Colonic mucosa (tissue), 4 donors: ENCODE data around the gene MCM3AP. TPM values are rescaled to one million over a fixed set of nuclear protein-coding genes. Genes with fewer than 3 reads are reported as not detected.

Experiments
- DNase-seq: peaks from one replicate; pipeline ENCODE4 v3.0.0-alpha.2; 2020
- H3K27ac ChIP-seq: fragments of 200-600 bp; one replicate; pipeline ENCODE4 v1.8.0; 2021
- H3K27me3 ChIP-seq: fragments of 200-600 bp; one replicate; pipeline ENCODE4 v1.8.0; 2021
- H3K36me3 ChIP-seq: fragments of 200-600 bp; one replicate; pipeline ENCODE4 v1.8.0; 2021
- H3K4me1 ChIP-seq: fragments of 200-600 bp; one replicate; pipeline ENCODE4 v1.8.0; 2021; ENCODE audit warnings: mild to moderate bottlenecking
- H3K4me3 ChIP-seq: fragments of 200-600 bp; one replicate; pipeline ENCODE4 v1.8.0; 2021
- H3K9ac ChIP-seq, 2 donors: one replicate each; pipeline ENCODE4 v1.7.0; 2013; ENCODE audit warnings: control low read depth in 2 of 2, low read depth in 2 of 2, low read length in 2 of 2
- H3K9me3 ChIP-seq: fragments of 200-600 bp; one replicate; pipeline ENCODE4 v1.8.0; 2021
- intact Hi-C: fragments of 100-400 bp; cut with DNase I; formaldehyde crosslinking; loops from one replicate; pipeline ENCODE4 v1.14.1; 2022
- total RNA-seq, 2 donors: library from RNA; stranded (reverse); fragmentation: NEBNext Ultra II Directional in 1 of 2; extraction: Animal tissue kit (Norgen Biotek cat#: 25700) in 1 of 2; gene quantifications; one replicate each; pipeline ENCODE4 v1.2.1, GENCODE V29; 2021
- TF ChIP-seq, protein P1 (sequence below): fragments of 200-600 bp; IDR thresholded peaks from one replicate; pipeline ENCODE4 v1.8.0; 2022; ENCODE audit warnings: antibody characterized with exemption, mild to moderate bottlenecking
- donor health status: healthy.
- donor health status: DM: no; HTN: no; CAD: no.
- donor health status: DM: no; HTN: no; CAD: no.

MCM3AP gene
- total RNA-seq, 2 donors from 2014 or later = 68.4 to 112 TPM

DNA sequence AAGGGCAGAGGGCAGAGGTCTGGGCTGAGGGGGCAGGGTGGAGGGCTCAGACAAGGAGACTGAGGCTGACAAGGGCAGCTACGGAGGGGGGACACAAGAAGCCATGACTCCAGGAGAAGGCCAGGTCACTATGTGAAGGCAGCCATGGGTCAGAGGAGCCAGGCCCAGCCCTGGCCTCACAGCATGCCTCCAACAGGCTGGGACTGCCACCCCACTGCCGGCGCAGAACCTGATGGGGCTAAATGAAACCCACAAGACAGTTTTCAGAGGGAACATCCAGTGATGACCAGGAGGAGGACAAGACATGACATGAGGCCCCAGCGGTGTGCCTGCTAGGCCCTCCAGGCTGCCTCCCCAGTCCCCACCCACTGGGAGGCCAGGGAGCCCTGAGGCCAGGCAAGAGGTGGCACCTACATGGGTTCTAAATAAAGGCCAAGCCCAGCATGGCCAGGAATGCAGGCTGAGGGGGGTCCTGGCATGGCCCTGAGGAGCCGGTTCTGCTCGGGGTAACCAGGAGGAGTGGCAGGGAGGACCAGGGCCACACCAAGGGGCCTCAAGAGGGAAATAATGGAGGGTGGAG, 29.6 kb downstream of the MCM3AP start:
- Histone ChIP-seq H3K9ac (no peak overlapping the region), H3K27ac (no peak overlapping the region), H3K36me3 (peaks cover 30% of the 10 kb centered on the region), H3K9me3 (no peaks in the 10 kb centered on the region), H3K4me1 (peaks cover 4% of the 10 kb centered on the region), H3K4me3 (no peak overlapping the region), H3K27me3 (no peaks in the 10 kb centered on the region)
- DNase-seq = no peak
- intact Hi-C loops = no loop called here
- TF ChIP-seq, protein P1, sequence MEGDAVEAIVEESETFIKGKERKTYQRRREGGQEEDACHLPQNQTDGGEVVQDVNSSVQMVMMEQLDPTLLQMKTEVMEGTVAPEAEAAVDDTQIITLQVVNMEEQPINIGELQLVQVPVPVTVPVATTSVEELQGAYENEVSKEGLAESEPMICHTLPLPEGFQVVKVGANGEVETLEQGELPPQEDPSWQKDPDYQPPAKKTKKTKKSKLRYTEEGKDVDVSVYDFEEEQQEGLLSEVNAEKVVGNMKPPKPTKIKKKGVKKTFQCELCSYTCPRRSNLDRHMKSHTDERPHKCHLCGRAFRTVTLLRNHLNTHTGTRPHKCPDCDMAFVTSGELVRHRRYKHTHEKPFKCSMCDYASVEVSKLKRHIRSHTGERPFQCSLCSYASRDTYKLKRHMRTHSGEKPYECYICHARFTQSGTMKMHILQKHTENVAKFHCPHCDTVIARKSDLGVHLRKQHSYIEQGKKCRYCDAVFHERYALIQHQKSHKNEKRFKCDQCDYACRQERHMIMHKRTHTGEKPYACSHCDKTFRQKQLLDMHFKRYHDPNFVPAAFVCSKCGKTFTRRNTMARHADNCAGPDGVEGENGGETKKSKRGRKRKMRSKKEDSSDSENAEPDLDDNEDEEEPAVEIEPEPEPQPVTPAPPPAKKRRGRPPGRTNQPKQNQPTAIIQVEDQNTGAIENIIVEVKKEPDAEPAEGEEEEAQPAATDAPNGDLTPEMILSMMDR = no peak

GRCh38 chr21:46255166-46255565, 30.2 kb downstream of the MCM3AP start:
- no peak overlapping the region for H3K4me3 ChIP-seq
- intact Hi-C loops = no loop called here
- no peak for DNase-seq

GRCh38 chr21:46254208-46254975, 31.0 kb downstream of the MCM3AP start:
- H3K9ac ChIP-seq = no peak overlapping the region
- peaks cover 4% of the 10 kb centered on the region for H3K4me1 ChIP-seq
- TF ChIP-seq, protein P1 = no peak
- intact Hi-C loops = no loop called here
- H3K36me3 ChIP-seq = peaks cover 26% of the 10 kb centered on the region
- no peak overlapping the region for H3K27ac ChIP-seq
- H3K4me3 ChIP-seq = no peak overlapping the region
- no peaks in the 10 kb centered on the region for H3K9me3 ChIP-seq
- H3K27me3 ChIP-seq = no peaks in the 10 kb centered on the region
- no peak for DNase-seq

More at GRCh38 chr21:46255166-46255565, 30.2 kb downstream of the MCM3AP start:
- Histone ChIP-seq H3K27me3 (no peaks in the 10 kb centered on the region), H3K27ac (no peak overlapping the region), H3K9ac (no peak overlapping the region), H3K9me3 (no peaks in the 10 kb centered on the region), H3K36me3 (peaks cover 30% of the 10 kb centered on the region), H3K4me1 (peaks cover 4% of the 10 kb centered on the region)
- TF ChIP-seq, protein P1 = no peak

DNA sequence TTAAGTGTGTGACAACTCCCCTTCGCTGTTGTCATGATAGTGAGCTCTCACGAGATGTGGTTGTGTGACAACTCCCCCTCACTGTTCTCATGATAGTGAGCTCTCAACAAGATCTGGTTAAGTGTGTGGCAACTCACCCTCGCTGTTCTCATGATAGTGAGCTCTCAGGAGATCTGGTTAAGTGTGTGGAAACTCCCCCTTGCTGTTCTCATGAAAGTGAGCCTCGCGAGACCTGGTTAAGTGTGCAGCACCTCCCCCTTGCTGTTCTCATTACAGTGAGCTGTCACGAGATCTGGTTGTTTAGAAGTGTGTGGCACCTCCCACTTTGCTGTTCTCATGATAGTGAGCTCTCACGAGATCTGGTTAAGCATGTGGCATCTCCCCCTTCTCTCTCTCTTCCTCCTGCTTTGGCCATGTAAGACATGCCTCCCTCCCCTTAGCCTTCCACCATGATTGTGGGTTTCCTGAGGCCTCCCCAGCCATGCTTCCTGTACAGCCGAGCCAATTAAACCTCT, 31.7 kb downstream of the MCM3AP start:
- intact Hi-C loops = no loop called here
- Histone ChIP-seq H3K27me3 (no peaks in the 10 kb centered on the region), H3K9me3 (no peaks in the 10 kb centered on the region), H3K9ac (no peak overlapping the region), H3K4me3 (no peak overlapping the region), H3K27ac (no peak overlapping the region), H3K4me1 (peaks cover 4% of the 10 kb centered on the region), H3K36me3 (peaks cover 26% of the 10 kb centered on the region)
- TF ChIP-seq, protein P1 = no peak
- no peak for DNase-seq

DNA sequence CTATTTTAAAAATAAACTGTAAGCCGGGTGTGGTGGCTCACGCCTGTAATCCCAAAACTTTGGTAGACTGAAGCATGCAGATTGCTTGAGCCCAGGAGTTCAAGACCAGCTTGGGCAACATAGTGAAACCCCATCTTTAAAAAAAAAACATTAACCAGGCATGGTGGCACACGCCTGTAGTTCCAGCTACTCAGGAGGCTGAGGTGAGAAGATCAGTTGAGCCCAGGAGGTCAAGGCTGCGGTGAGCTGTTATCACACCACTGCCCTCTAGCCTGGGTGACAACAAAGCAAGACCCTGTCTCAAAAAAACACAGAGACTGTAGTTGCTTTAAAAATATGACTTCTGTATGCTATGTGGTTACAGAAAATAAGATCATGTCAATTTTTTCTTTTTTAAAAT, 32.6 kb downstream of the MCM3AP start:
- no peaks in the 10 kb centered on the region for H3K27me3 ChIP-seq
- H3K4me1 ChIP-seq = peaks cover 4% of the 10 kb centered on the region
- H3K4me3 ChIP-seq = no peak overlapping the region
- DNase-seq = no peak
- H3K9me3 ChIP-seq = no peaks in the 10 kb centered on the region
- H3K36me3 ChIP-seq = peaks cover 26% of the 10 kb centered on the region
- no peak overlapping the region for H3K9ac ChIP-seq
- TF ChIP-seq, protein P1 = no peak
- no peak overlapping the region for H3K27ac ChIP-seq
- intact Hi-C loops = no loop called here
